ENCODE measurements around the gene ESCO1. TPM values are rescaled to one million over a fixed set of nuclear protein-coding genes. Genes with fewer than 3 reads are reported as not detected.
A peak's percentile ranks its signal among the peaks of the same experiment; 100 is the strongest.

ESCO1 gene
- total and polyA plus RNA-seq, 2 of the 13 experiments (the other 11 are each of a cell fraction or from before 2014, with no cell fraction given) = 6.3 to 19.4 TPM

DNA sequence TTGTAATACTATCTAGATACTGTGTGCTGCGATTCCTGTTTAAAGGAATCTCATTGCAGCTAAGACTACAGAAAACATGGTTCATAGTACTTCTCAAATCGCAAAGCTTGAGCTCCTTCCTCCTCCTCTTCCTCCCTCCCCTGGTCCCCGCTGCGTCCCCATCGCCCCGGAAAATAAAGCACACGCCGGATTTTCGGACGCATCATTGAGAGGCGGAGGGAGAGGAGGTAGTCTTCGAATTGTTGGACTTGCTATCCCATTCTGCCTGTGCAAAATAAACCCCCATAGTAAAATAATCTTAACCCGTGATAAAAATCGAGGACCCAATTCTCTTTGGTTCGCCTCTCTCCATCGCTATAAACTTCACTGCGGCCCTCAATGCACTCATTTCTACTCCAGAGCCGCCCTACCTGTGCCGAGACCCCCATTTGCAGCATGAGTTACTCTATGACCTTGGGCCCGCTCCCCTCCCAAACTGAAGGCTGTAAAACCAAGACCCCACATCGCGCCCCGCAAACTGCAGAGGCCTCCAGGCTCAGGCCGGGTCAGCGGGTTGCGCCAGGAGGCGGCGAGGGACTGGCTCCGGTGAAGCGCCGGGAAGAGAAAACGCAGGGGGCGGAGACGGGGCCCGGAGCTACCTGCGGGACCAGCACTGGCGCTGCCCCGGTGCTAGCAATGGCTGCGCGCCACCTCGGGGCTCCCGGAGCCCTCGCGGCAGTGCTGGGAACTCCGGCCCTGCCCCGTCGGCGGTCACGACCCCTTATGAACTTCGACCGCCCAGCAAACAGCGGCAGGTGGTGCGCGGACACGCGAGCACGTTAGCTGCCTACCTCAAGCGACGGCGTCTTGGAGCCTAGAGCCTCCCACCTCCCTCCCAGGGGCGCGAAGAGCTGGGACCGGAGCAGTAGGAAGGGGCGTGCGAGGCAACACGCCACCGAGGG, 649 bp downstream of the ESCO1 start (continued):
- TF ChIP-seq, protein P1, sequence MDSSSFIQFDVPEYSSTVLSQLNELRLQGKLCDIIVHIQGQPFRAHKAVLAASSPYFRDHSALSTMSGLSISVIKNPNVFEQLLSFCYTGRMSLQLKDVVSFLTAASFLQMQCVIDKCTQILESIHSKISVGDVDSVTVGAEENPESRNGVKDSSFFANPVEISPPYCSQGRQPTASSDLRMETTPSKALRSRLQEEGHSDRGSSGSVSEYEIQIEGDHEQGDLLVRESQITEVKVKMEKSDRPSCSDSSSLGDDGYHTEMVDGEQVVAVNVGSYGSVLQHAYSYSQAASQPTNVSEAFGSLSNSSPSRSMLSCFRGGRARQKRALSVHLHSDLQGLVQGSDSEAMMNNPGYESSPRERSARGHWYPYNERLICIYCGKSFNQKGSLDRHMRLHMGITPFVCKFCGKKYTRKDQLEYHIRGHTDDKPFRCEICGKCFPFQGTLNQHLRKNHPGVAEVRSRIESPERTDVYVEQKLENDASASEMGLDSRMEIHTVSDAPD (CRISPR knock-in tag; IDR thresholded peaks at IDR 0.05) = no peak
- no peak for TF ChIP-seq KDM3A (CRISPR knock-in tag; IDR thresholded peaks at IDR 0.05; ENCODE audit: low read depth)
- no peak for TF ChIP-seq IRF2 (CRISPR knock-in tag; IDR thresholded peaks at IDR 0.05)
- TF ChIP-seq PHF8 (CRISPR knock-in tag; IDR thresholded peaks at IDR 0.05) = no peak; the same call in 1 of the 2 replicates
- no peak for TF ChIP-seq YEATS4 (CRISPR knock-in tag; IDR thresholded peaks at IDR 0.05; ENCODE audit: borderline replicate concordance)
- no peak for TF ChIP-seq ZEB1 (IDR thresholded peaks at IDR 0.05; ENCODE audit: insufficient replicate concordance, low read depth)
- TF ChIP-seq KLF6 (CRISPR knock-in tag; IDR thresholded peaks at IDR 0.05) = no peak; the same call in none of the 2 replicates
- TF ChIP-seq ZFP82 (CRISPR knock-in tag; IDR thresholded peaks at IDR 0.05; ENCODE audit: borderline replicate concordance) = no peak
- TF ChIP-seq, protein P2, sequence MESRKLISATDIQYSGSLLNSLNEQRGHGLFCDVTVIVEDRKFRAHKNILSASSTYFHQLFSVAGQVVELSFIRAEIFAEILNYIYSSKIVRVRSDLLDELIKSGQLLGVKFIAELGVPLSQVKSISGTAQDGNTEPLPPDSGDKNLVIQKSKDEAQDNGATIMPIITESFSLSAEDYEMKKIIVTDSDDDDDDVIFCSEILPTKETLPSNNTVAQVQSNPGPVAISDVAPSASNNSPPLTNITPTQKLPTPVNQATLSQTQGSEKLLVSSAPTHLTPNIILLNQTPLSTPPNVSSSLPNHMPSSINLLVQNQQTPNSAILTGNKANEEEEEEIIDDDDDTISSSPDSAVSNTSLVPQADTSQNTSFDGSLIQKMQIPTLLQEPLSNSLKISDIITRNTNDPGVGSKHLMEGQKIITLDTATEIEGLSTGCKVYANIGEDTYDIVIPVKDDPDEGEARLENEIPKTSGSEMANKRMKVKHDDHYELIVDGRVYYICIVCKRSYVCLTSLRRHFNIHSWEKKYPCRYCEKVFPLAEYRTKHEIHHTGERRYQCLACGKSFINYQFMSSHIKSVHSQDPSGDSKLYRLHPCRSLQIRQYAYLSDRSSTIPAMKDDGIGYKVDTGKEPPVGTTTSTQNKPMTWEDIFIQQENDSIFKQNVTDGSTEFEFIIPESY (CRISPR knock-in tag; IDR thresholded peaks at IDR 0.05) = 0 out of 2 replicates have a peak, but pooled peaks have one; percentile 3
- TF ChIP-seq HMG20A (CRISPR knock-in tag; IDR thresholded peaks at IDR 0.05; ENCODE audit: borderline replicate concordance) = no peak
- TF ChIP-seq KLF13 (CRISPR knock-in tag; IDR thresholded peaks at IDR 0.05) = peak; percentile 16; the same call in 1 of the 2 replicates
- TF ChIP-seq PHB2 (IDR thresholded peaks at IDR 0.05; ENCODE audit: partially characterized antibody) = no peak
- TF ChIP-seq ZNF558 (CRISPR knock-in tag; IDR thresholded peaks at IDR 0.05; ENCODE audit: borderline replicate concordance) = 0 out of 2 replicates have a peak, but pooled peaks have one; percentile 81
- TF ChIP-seq ETV6 (CRISPR knock-in tag; conservative IDR thresholded peaks at IDR 0.05) = no peak
- TF ChIP-seq, protein P3, sequence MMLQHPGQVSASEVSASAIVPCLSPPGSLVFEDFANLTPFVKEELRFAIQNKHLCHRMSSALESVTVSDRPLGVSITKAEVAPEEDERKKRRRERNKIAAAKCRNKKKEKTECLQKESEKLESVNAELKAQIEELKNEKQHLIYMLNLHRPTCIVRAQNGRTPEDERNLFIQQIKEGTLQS (CRISPR knock-in tag; IDR thresholded peaks at IDR 0.05) = peak; percentile 37; the same call in 1 of the 2 replicates
- no peak for TF ChIP-seq GABPB1 (CRISPR knock-in tag; IDR thresholded peaks at IDR 0.05)
- TF ChIP-seq SNRNP70 (IDR thresholded peaks at IDR 0.05; ENCODE audit: low read depth, low read length) = no peak
- TF ChIP-seq, protein P4, sequence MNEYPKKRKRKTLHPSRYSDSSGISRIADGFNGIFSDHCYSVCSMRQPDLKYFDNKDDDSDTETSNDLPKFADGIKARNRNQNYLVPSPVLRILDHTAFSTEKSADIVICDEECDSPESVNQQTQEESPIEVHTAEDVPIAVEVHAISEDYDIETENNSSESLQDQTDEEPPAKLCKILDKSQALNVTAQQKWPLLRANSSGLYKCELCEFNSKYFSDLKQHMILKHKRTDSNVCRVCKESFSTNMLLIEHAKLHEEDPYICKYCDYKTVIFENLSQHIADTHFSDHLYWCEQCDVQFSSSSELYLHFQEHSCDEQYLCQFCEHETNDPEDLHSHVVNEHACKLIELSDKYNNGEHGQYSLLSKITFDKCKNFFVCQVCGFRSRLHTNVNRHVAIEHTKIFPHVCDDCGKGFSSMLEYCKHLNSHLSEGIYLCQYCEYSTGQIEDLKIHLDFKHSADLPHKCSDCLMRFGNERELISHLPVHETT (CRISPR knock-in tag; conservative IDR thresholded peaks at IDR 0.05) = no peak
- TF ChIP-seq ZNF546 (CRISPR knock-in tag; conservative IDR thresholded peaks at IDR 0.05) = no peak
- TF ChIP-seq ATF7 (IDR thresholded peaks at IDR 0.05) = no peak
- no peak for TF ChIP-seq ATF7 (CRISPR knock-in tag; IDR thresholded peaks at IDR 0.05)
- TF ChIP-seq REL (CRISPR knock-in tag; conservative IDR thresholded peaks at IDR 0.05) = peak; percentile 57; the same call in 1 of the 2 replicates
- TF ChIP-seq, protein P5, sequence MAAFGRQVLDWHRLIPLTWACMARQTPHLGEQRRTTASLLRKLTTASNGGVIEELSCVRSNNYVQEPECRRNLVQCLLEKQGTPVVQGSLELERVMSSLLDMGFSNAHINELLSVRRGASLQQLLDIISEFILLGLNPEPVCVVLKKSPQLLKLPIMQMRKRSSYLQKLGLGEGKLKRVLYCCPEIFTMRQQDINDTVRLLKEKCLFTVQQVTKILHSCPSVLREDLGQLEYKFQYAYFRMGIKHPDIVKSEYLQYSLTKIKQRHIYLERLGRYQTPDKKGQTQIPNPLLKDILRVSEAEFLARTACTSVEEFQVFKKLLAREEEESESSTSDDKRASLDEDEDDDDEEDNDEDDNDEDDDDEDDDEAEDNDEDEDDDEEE (CRISPR knock-in tag; IDR thresholded peaks at IDR 0.05) = no peak
- TF ChIP-seq, protein P6, sequence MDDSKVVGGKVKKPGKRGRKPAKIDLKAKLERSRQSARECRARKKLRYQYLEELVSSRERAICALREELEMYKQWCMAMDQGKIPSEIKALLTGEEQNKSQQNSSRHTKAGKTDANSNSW (CRISPR knock-in tag; IDR thresholded peaks at IDR 0.05; ENCODE audit: borderline replicate concordance) = 0 out of 2 replicates have a peak, but pooled peaks have one; percentile 56
